NCI-H446 treated with DMSO at 0.1 percent for 48 hours (cell line): Measurements from ENCODE around the gene DNASE2.

ENCODE experiments used
- DNase-seq: peaks from one replicate; lab custom pipeline; 2025; lab: John Stamatoyannopoulos, UW

The DNASE2 gene

GRCh38 chr19:12834566-12834943 lies 46.7 kb downstream of the DNASE2 start, which contains the start of gene RTBDN:
RTBDN (minus strand) TSS chr19:12834579; CDS start chr19:12829979, 4,600 bp downstream.
- DNase-seq = no peak

GRCh38 chr19:12833738-12834565 lies 47.3 kb downstream of the DNASE2 start:
- DNase-seq = peak; percentile 52

GRCh38 chr19:12833418-12833737 lies 47.9 kb downstream of the DNASE2 start:
- DNase-seq = no peak

GRCh38 chr19:12828494-12828893 lies 52.8 kb downstream of the DNASE2 start:
- peak; percentile 34 for DNase-seq

- no peak for DNase-seq
These were observed 55.8 kb downstream of the DNASE2 start for GRCh38 chr19:12825254-12826131.
